HepG2 (cell line): Measurements from ENCODE around the gene DRC7. TPM values are rescaled to one million over a fixed set of nuclear protein-coding genes. Genes with fewer than 3 reads are reported as not detected.

Source experiments
- CTCF ChIP-seq: sonication (generic); formaldehyde crosslinking; IDR thresholded peaks from 2 replicates; pipeline ENCODE4 v1.5.0; 2020; ENCODE audit warnings: mild to moderate bottlenecking, missing genetic modification reagents, moderate library complexity
- EED ChIP-seq: sonication (generic); formaldehyde crosslinking; IDR thresholded peaks from 2 replicates; pipeline ENCODE4 v1.5.0; 2020; ENCODE audit warnings: mild to moderate bottlenecking, missing genetic modification reagents
- FOXO4 ChIP-seq: sonication (generic); formaldehyde crosslinking; conservative IDR thresholded peaks from 2 replicates; pipeline ENCODE4 v1.8.1; 2023; ENCODE audit warnings: missing genetic modification reagents
- GABPB1 ChIP-seq: IDR thresholded peaks from 2 replicates; pipeline ENCODE4 v1.6.1; 2016; ENCODE audit warnings: mild to moderate bottlenecking, missing genetic modification reagents, moderate library complexity, missing compliant biosample characterization
- HOXA5 ChIP-seq: sonication (generic); formaldehyde crosslinking; IDR thresholded peaks from 2 replicates; pipeline ENCODE4 v1.4.0; 2020; ENCODE audit warnings: missing genetic modification reagents
- IKZF5 ChIP-seq: IDR thresholded peaks from 2 replicates; pipeline ENCODE4 v1.6.1; 2018; ENCODE audit warnings: missing genetic modification reagents, mild to moderate bottlenecking, missing compliant biosample characterization
- LCORL ChIP-seq, 2 experiments: fragments of 450-650 bp in 1 of 2; sonication (generic) in 1 of 2; formaldehyde crosslinking in 1 of 2; IDR thresholded peaks; 2 replicates each; pipeline versions ENCODE4 v1.5.0 to v1.6.1; 2017 to 2020; ENCODE audit warnings: antibody characterized with exemption in 1 of 2, missing genetic modification reagents in 1 of 2
- MBD4 ChIP-seq: IDR thresholded peaks from 2 replicates; pipeline ENCODE4 v1.6.1; 2012; ENCODE audit warnings: low read length, inconsistent platforms, borderline replicate concordance
- MEF2D ChIP-seq: sonication (generic); formaldehyde crosslinking; IDR thresholded peaks from 2 replicates; pipeline ENCODE4 v1.5.1; 2020; ENCODE audit warnings: mild to moderate bottlenecking, missing genetic modification reagents
- MIXL1 ChIP-seq: IDR thresholded peaks from 2 replicates; pipeline ENCODE4 v1.6.1; 2016
- MZF1 ChIP-seq: sonication (generic); formaldehyde crosslinking; IDR thresholded peaks from 2 replicates; pipeline ENCODE4 v1.8.1; 2023; ENCODE audit warnings: mild to moderate bottlenecking, missing genetic modification reagents, borderline replicate concordance
- NONO ChIP-seq, 2 experiments: fragments of 450-650 bp in 1 of 2; sonication (generic) in 1 of 2; formaldehyde crosslinking in 1 of 2; IDR thresholded peaks in 1 of 2; conservative IDR thresholded peaks in 1 of 2; 2 replicates each; pipeline versions ENCODE4 v1.6.1 to v1.8.0; 2017 to 2022; ENCODE audit warnings: mild to moderate bottlenecking in 1 of 2, missing genetic modification reagents in 1 of 2, moderate library complexity in 1 of 2
- SCMH1 ChIP-seq: sonication (generic); formaldehyde crosslinking; IDR thresholded peaks from 2 replicates; pipeline ENCODE4 v1.9.0; 2021; ENCODE audit warnings: missing genetic modification reagents, mild to moderate bottlenecking, borderline replicate concordance
- SMAD9 ChIP-seq: sonication (generic); formaldehyde crosslinking; IDR thresholded peaks from 2 replicates; pipeline ENCODE4 v1.5.1; 2020; ENCODE audit warnings: mild to moderate bottlenecking, missing genetic modification reagents
- SOX5 ChIP-seq: IDR thresholded peaks from 2 replicates; pipeline ENCODE4 v1.6.1; 2016; ENCODE audit warnings: borderline replicate concordance
- SUZ12 ChIP-seq: fragments of 150-350 bp; IDR thresholded peaks from 2 replicates; pipeline ENCODE4 v1.6.1; 2014; ENCODE audit warnings: low read depth, low read length
- THAP7 ChIP-seq: sonication (generic); formaldehyde crosslinking; IDR thresholded peaks from 2 replicates; pipeline ENCODE4 v1.8.1; 2023; ENCODE audit warnings: mild to moderate bottlenecking, missing genetic modification reagents
- TMF1 ChIP-seq: sonication (generic); formaldehyde crosslinking; IDR thresholded peaks from 2 replicates; pipeline ENCODE4 v1.8.1; 2022; ENCODE audit warnings: low read depth, missing genetic modification reagents
- YEATS4 ChIP-seq: sonication (generic); formaldehyde crosslinking; IDR thresholded peaks from 2 replicates; pipeline ENCODE4 v1.4.0; 2020; ENCODE audit warnings: missing genetic modification reagents, borderline replicate concordance
- ZFP41 ChIP-seq: sonication (generic); formaldehyde crosslinking; IDR thresholded peaks from 2 replicates; pipeline ENCODE4 v1.4.0; 2020; ENCODE audit warnings: mild to moderate bottlenecking, missing genetic modification reagents, borderline replicate concordance
- ZKSCAN1 ChIP-seq: fragments of 150-350 bp; IDR thresholded peaks from 2 replicates; pipeline ENCODE4 v1.6.1; 2014; ENCODE audit warnings: low read length
- ZNF350 ChIP-seq: sonication (generic); formaldehyde crosslinking; IDR thresholded peaks from 2 replicates; pipeline ENCODE4 v1.4.0; 2020; ENCODE audit warnings: mild to moderate bottlenecking, low read depth, missing genetic modification reagents, borderline replicate concordance
- ZNF354B ChIP-seq: sonication (generic); formaldehyde crosslinking; IDR thresholded peaks from 2 replicates; pipeline ENCODE4 v1.8.0; 2022; ENCODE audit warnings: mild to moderate bottlenecking, missing genetic modification reagents
- ZNF496 ChIP-seq: sonication (generic); formaldehyde crosslinking; IDR thresholded peaks from 2 replicates; pipeline ENCODE4 v1.8.1; 2023; ENCODE audit warnings: mild to moderate bottlenecking, moderate library complexity, missing genetic modification reagents; ENCODE audit not compliant: insufficient replicate concordance
- ZNF792 ChIP-seq: IDR thresholded peaks from 2 replicates; pipeline ENCODE4 v1.6.1; 2016
- polyA plus RNA-seq, 8 experiments: library from polyadenylated mRNA; depleted of rRNA in 3 of 8; stranded (reverse) in 7 of 8; unstranded in 1 of 8; fragments of >200 nt; fragmentation: Illumina TruSeq in 4 of 8; extraction: Trizol in 4 of 8; gene quantifications; 2 replicates each; pipeline versions ENCODE4 v1.2.1 to v1.2.3, GENCODE V29; 2011 to 2016; ENCODE audit warnings: low read depth in 4 of 8, missing spikeins in 1 of 8, mixed read lengths in 1 of 8; ENCODE audit not compliant: insufficient read depth in 1 of 8
- total RNA-seq, 5 experiments: library from RNA; depleted of rRNA; stranded (reverse); fragments of >200 nt; fragmentation: Illumina TruSeq; extraction: Trizol; gene quantifications; 2 replicates each; pipeline ENCODE4 v1.2.3, GENCODE V29; 2016; ENCODE audit warnings: low read depth in 1 of 5

Gene DRC7
- total and polyA plus RNA-seq, 2 of the 13 experiments (the other 11 are each of a cell fraction or from before 2014, with no cell fraction given), result 2.7 to 3.4 TPM

GRCh38 chr16:57757326-57757786 lies 62.8 kb downstream of the DRC7 start (continued):
- no peak for TF ChIP-seq FOXO4 (CRISPR knock-in tag)
- no peak for TF ChIP-seq ZNF496
- no peak for TF ChIP-seq YEATS4
- 0 out of 2 replicates have a peak, but pooled peaks have one; percentile 43 for TF ChIP-seq ZNF792 (CRISPR knock-in tag)
- peak; percentile 34; the same call in 1 of the 2 replicates for TF ChIP-seq THAP7 (CRISPR knock-in tag)
- no peak for TF ChIP-seq NONO (IDR thresholded peaks at IDR 0.05)
- peak; percentile 81 for TF ChIP-seq NONO (CRISPR knock-in tag; conservative IDR thresholded peaks at IDR 0.05)
- TF ChIP-seq ZKSCAN1, result no peak
- no peak for TF ChIP-seq MEF2D (CRISPR knock-in tag)
- peak; percentile 99 for TF ChIP-seq CTCF (CRISPR knock-in tag)
- 0 out of 2 replicates have a peak, but pooled peaks have one; percentile 47 for TF ChIP-seq MIXL1 (CRISPR knock-in tag)
- no peak for TF ChIP-seq SUZ12
- no peak for TF ChIP-seq ZNF354B (CRISPR knock-in tag)
- no peak for TF ChIP-seq ZFP41
- peak; percentile 76; the same call in 1 of the 2 replicates for TF ChIP-seq TMF1
- TF ChIP-seq IKZF5, result peak; percentile 67; the same call in 1 of the 2 replicates
- TF ChIP-seq SOX5 (CRISPR knock-in tag), result peak; percentile 20; the same call in 1 of the 2 replicates
- no peak for TF ChIP-seq LCORL (IDR thresholded peaks at IDR 0.05)
- no peak for TF ChIP-seq LCORL (CRISPR knock-in tag; IDR thresholded peaks at IDR 0.05)
- TF ChIP-seq ZNF350 (CRISPR knock-in tag), result peak; percentile 19; the same call in 1 of the 2 replicates
- no peak for TF ChIP-seq MZF1 (CRISPR knock-in tag)
- peak; percentile 54; the same call in 1 of the 2 replicates for TF ChIP-seq GABPB1 (CRISPR knock-in tag)
- TF ChIP-seq SCMH1 (CRISPR knock-in tag), result no peak
- peak; percentile 40; the same call in 1 of the 2 replicates for TF ChIP-seq HOXA5 (CRISPR knock-in tag)
- TF ChIP-seq SMAD9 (CRISPR knock-in tag), result no peak
- TF ChIP-seq MBD4, result no peak
- TF ChIP-seq EED (CRISPR knock-in tag), result no peak
